HEK293 (cell line): Measurements from ENCODE around the gene HPSE2.

Experiments
- CTCF ChIP-seq: fragments of 450-650 bp; formaldehyde crosslinking; IDR thresholded peaks from 2 replicates; pipeline ENCODE4 v1.5.1; 2016; ENCODE audit warnings: missing biosample characterization, missing genetic modification characterization
- PBX3 ChIP-seq: sonication (generic); formaldehyde crosslinking; IDR thresholded peaks from 2 replicates; pipeline ENCODE4 v1.8.1; 2022; ENCODE audit warnings: mild to moderate bottlenecking, moderate library complexity, missing genetic modification reagents
- YY1 ChIP-seq: fragments of 450-650 bp; formaldehyde crosslinking; IDR thresholded peaks from 2 replicates; pipeline ENCODE4 v1.5.1; 2018; ENCODE audit warnings: missing biosample characterization, missing genetic modification characterization
- ZBTB7A ChIP-seq: fragments of 450-650 bp; formaldehyde crosslinking; IDR thresholded peaks from 2 replicates; pipeline ENCODE4 v1.5.1; 2016; ENCODE audit warnings: low read depth, missing biosample characterization, missing genetic modification characterization
- ZFP37 ChIP-seq: fragments of 450-650 bp; formaldehyde crosslinking; IDR thresholded peaks from 2 replicates; pipeline ENCODE4 v1.5.1; 2016; ENCODE audit warnings: missing biosample characterization, missing genetic modification characterization
- ZNF138 ChIP-seq: fragments of 450-650 bp; formaldehyde crosslinking; IDR thresholded peaks from 2 replicates; pipeline ENCODE4 v1.5.1; 2016; ENCODE audit warnings: missing biosample characterization, missing genetic modification characterization, borderline replicate concordance
- ZNF140 ChIP-seq: fragments of 450-650 bp; formaldehyde crosslinking; IDR thresholded peaks from 2 replicates; pipeline ENCODE4 v1.5.1; 2016; ENCODE audit warnings: missing biosample characterization, missing genetic modification characterization
- ZNF174 ChIP-seq: fragments of 450-650 bp; formaldehyde crosslinking; IDR thresholded peaks from 2 replicates; pipeline ENCODE4 v1.5.0; 2017; ENCODE audit warnings: missing biosample characterization, mild to moderate bottlenecking, missing genetic modification characterization
- ZNF768 ChIP-seq: fragments of 450-650 bp; formaldehyde crosslinking; IDR thresholded peaks from 2 replicates; pipeline ENCODE4 v1.5.1; 2018; ENCODE audit warnings: missing biosample characterization, mild to moderate bottlenecking, missing genetic modification characterization

GRCh38 chr10:98445200-98445812 lies 790.3 kb downstream of the HPSE2 start:
- TF ChIP-seq ZNF174 (tag by site-specific recombination): no peak
- TF ChIP-seq CTCF (tag by site-specific recombination): no peak
- no peak for TF ChIP-seq ZNF140
- no peak for TF ChIP-seq ZBTB7A (tag by site-specific recombination)
- no peak for TF ChIP-seq ZNF768
- TF ChIP-seq ZFP37 (tag by site-specific recombination): no peak
- TF ChIP-seq ZNF138 (tag by site-specific recombination): no peak
- no peak for TF ChIP-seq PBX3
- no peak for TF ChIP-seq YY1
